WERI-Rb-1 (cell line): ENCODE results near the gene TSHZ3.

Experiments used
- DNase-seq: peaks from one replicate; pipeline ENCODE4 v3.0.0-alpha.2; 2020
- H3K27ac ChIP-seq: fragments of 250-450 bp; sonication (Bioruptor Pico); 2 replicates; pipeline ENCODE4 v1.5.1; 2020; ENCODE audit warnings: mild to moderate bottlenecking, moderate library complexity
- H3K27me3 ChIP-seq: fragments of 250-450 bp; sonication (Bioruptor Pico); 2 replicates; pipeline ENCODE4 v1.5.1; 2021; ENCODE audit warnings: mild to moderate bottlenecking, low read depth, moderate library complexity; ENCODE audit not compliant: insufficient read depth, severe bottlenecking
- H3K36me3 ChIP-seq: fragments of 250-450 bp; sonication (Bioruptor Pico); 2 replicates; pipeline ENCODE4 v1.5.1; 2020; ENCODE audit warnings: mild to moderate bottlenecking, moderate library complexity
- H3K4me3 ChIP-seq: 2 replicates; pipeline ENCODE4 v1.5.1; 2011; ENCODE audit warnings: low read depth, mild to moderate bottlenecking, control low read depth, low read length
- H3K9me3 ChIP-seq: fragments of 250-450 bp; sonication (Bioruptor Pico); 2 replicates; pipeline ENCODE4 v1.5.1; 2021; ENCODE audit warnings: mild to moderate bottlenecking, moderate library complexity; ENCODE audit not compliant: severe bottlenecking
- TF ChIP-seq, protein P1 (sequence below): IDR thresholded peaks from 2 replicates; pipeline ENCODE4 v1.5.1; 2011; ENCODE audit warnings: low read depth, mild to moderate bottlenecking, control low read depth, inconsistent platforms, low read length

The TSHZ3 gene

GRCh38 chr19:31353833-31354232 is 4.6 kb upstream of the TSHZ3 start:
- Histone ChIP-seq H3K27me3 (peaks cover 5% of the 10 kb centered on the region), H3K27ac (no peak overlapping the region), H3K4me3 (no peak overlapping the region), H3K9me3 (no peaks in the 10 kb centered on the region), H3K36me3 (no peaks in the 10 kb centered on the region)
- TF ChIP-seq, protein P1, sequence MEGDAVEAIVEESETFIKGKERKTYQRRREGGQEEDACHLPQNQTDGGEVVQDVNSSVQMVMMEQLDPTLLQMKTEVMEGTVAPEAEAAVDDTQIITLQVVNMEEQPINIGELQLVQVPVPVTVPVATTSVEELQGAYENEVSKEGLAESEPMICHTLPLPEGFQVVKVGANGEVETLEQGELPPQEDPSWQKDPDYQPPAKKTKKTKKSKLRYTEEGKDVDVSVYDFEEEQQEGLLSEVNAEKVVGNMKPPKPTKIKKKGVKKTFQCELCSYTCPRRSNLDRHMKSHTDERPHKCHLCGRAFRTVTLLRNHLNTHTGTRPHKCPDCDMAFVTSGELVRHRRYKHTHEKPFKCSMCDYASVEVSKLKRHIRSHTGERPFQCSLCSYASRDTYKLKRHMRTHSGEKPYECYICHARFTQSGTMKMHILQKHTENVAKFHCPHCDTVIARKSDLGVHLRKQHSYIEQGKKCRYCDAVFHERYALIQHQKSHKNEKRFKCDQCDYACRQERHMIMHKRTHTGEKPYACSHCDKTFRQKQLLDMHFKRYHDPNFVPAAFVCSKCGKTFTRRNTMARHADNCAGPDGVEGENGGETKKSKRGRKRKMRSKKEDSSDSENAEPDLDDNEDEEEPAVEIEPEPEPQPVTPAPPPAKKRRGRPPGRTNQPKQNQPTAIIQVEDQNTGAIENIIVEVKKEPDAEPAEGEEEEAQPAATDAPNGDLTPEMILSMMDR, result no peak
- DNase-seq, result no peak

GRCh38 chr19:31352782-31353651 is 3.8 kb upstream of the TSHZ3 start:
- no peak overlapping the region for H3K4me3 ChIP-seq
- peaks cover 5% of the 10 kb centered on the region for H3K27me3 ChIP-seq
- DNase-seq, result no peak

GRCh38 chr19:31352296-31352781 is 3.1 kb upstream of the TSHZ3 start:
- H3K27ac ChIP-seq, result no peak overlapping the region
- H3K27me3 ChIP-seq, result peaks cover 5% of the 10 kb centered on the region
- no peak overlapping the region for H3K4me3 ChIP-seq
- no peaks in the 10 kb centered on the region for H3K9me3 ChIP-seq
- no peaks in the 10 kb centered on the region for H3K36me3 ChIP-seq
- TF ChIP-seq, protein P1, result no peak
- DNase-seq, result no peak

More at GRCh38 chr19:31352782-31353651, 3.8 kb upstream of the TSHZ3 start:
- H3K36me3 ChIP-seq, result no peaks in the 10 kb centered on the region
- no peaks in the 10 kb centered on the region for H3K9me3 ChIP-seq
- TF ChIP-seq, protein P1, result no peak
- no peak overlapping the region for H3K27ac ChIP-seq

- Histone ChIP-seq H3K4me3 (peak overlapping the region; percentile 61), H3K9me3 (no peaks in the 10 kb centered on the region), H3K36me3 (no peaks in the 10 kb centered on the region), H3K27me3 (peaks cover 5% of the 10 kb centered on the region), H3K27ac (no peak overlapping the region)
- TF ChIP-seq, protein P1, result no peak
- DNase-seq, result peak; percentile 18
These were observed 2.6 kb upstream of the TSHZ3 start for GRCh38 chr19:31351855-31352195.

DNA sequence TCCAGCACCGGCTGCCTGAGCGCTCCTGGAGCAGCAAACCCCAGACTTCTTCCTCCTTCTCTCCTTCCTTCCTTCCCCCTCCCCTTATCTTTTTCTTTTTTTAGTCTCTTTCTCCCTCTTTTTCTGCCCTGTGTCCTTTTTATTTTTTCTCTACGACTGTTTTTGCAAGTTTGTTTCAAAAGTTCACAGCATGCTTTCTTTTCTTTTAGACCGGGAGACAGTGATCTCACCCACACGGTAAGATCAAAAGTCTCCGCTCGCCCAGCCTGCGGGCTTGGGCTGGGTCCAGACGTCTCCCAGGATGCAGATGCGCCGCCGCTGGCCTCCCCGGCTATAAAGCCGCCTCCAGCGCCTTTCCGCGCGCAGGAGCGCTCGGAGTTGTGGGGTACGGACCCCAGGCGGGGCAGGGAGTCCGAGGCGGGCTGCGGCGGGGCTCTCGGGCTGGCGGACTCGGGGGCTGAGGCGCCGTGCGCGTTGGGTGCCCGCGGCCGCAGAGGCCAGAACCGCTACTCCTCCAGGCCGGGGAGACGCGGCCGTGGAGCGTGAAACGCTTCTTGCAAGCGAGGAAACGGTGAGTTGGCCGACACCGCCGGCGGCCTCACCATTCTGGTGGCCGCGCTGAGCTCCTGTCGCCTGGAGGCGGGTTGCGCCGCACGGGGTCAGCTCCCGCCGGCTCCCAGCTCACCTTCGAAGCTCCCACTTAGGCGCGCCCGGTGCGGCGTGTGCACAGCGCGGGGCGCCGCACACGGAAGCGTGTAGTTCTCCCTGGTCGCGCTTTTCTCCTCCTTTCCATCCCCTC is 2.0 kb upstream of the TSHZ3 start:
- peaks cover 5% of the 10 kb centered on the region for H3K27me3 ChIP-seq
- no peaks in the 10 kb centered on the region for H3K36me3 ChIP-seq
- H3K4me3 ChIP-seq, result peak overlapping the region; percentile 61
- H3K9me3 ChIP-seq, result no peaks in the 10 kb centered on the region
- H3K27ac ChIP-seq, result no peak overlapping the region
- DNase-seq, result peak; percentile 19
- TF ChIP-seq, protein P1, result no peak
